GM10847 (cell line): ENCODE data around the gene GSG1.

Experiments used
- POLR2A ChIP-seq: IDR thresholded peaks from 2 replicates; pipeline ENCODE4 v1.6.1; 2011; ENCODE audit not compliant: insufficient read length; ENCODE audit errors: extremely low read depth

Gene GSG1

DNA sequence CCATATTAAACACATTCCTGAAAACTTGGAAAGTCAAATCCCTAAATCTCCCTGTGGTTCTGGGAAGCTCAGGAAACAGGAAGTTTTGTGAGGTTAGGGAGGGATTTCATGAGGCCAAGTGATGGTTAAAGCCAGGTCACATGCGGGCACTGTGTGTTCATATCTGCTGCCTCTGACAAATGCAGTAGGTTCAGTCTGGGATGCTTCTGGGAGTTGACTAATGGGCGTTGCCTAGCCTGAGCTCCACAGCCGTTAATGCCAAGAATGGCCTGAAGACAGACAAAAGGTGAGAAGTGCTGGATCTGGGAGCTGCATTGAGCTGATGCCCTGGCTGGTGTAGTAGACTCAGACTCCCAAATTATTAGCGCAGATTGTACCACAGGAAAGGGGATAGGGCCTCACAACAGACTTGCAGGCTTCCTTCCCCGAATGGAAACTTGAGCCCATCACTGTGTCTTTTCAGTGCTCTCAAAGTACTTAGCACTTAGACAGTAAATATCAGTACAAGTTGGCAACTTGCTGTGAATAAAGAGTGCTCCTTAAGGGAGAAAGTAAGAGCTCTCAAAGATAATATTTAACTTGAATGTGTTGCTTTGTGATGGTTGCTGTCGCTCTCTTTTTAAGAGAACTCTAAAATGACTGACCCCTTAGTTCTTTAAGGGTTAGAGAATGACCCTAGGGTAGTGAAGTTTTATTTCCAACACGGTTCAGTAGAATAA lies 17.3 kb downstream of the GSG1 start:
- TF ChIP-seq POLR2A = no peak

- no peak for TF ChIP-seq POLR2A
These were observed 18.4 kb downstream of the GSG1 start for GRCh38 chr12:13084898-13085640.

DNA sequence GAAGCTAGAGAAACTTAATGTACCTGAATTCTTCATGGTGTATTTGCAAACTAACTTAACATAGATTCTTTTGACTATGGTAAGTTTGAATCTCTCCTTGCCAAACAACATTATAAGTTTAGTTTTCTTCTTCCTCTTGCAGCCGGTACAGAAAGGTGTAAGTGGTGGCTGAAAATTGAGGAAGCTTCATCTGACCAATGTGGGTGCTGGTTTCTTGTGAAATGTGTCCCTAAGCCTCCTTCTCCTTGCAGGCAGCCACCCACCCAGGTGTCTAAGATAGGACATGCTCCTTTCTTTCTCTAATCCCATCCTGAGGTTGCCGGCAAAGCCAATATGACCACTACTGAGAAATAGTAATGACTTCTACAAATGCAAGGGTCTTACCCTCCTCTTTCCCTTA lies 20.6 kb downstream of the GSG1 start:
- TF ChIP-seq POLR2A = no peak

DNA sequence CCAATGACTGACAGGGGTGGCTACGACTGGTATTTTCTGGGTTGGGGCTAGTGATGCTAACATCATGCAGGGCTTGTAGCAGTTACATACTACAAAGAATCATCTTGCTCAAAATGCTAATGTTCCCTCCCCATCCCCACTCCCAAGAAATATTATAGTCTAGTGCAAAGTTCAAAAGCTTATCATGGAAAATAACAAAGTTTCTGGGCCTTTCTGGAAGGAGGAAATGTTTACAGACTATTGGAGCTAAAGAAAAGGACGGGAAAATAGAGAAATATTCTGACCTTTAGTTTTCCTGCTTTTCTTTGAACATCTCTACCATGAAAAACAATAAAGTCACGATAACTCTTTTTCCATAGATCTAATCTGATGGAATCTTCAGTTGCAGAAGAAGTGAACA lies 23.2 kb downstream of the GSG1 start:
- TF ChIP-seq POLR2A = no peak

GRCh38 chr12:13079440-13079906 lies 24.0 kb downstream of the GSG1 start:
- no peak for TF ChIP-seq POLR2A

DNA sequence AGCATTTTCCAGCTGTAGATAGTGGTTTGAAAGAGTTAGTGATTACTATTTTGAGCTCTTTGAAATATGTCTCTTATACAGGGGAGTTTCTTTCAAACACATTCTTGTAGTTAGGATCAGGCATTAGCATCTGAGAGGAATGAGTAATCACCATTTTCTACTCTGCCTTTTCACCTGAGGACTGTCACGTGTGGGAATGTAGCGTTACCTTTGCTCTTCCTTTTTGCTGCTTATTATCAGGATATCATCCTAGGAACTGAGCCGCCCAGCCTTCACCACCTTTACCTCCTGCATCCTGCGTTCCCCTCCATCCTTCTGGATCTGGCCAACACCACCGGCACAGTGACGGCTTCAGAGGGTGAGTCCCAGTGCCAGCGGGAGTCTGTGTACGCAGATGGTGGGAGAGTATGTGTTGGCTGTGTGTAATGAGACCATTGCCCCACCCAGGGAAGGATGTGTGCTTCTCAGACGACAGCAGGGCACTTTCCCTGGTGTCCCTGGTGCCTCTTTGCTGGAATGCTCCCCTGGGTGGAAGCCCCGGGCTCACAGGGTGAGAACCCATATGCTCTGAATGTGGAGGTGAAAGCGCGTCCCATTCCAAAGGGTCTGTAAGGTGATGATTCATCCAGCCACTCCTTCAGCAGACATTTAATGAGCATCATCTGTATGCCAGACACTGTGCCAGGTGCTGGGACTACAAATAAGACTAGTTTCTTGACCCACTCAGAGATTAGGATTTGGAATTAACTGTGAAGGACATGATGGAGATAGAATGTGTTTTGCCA lies 27.5 kb downstream of the GSG1 start:
- no peak for TF ChIP-seq POLR2A

- TF ChIP-seq POLR2A = no peak
These were observed 28.4 kb downstream of the GSG1 start for GRCh38 chr12:13075118-13075480.

DNA sequence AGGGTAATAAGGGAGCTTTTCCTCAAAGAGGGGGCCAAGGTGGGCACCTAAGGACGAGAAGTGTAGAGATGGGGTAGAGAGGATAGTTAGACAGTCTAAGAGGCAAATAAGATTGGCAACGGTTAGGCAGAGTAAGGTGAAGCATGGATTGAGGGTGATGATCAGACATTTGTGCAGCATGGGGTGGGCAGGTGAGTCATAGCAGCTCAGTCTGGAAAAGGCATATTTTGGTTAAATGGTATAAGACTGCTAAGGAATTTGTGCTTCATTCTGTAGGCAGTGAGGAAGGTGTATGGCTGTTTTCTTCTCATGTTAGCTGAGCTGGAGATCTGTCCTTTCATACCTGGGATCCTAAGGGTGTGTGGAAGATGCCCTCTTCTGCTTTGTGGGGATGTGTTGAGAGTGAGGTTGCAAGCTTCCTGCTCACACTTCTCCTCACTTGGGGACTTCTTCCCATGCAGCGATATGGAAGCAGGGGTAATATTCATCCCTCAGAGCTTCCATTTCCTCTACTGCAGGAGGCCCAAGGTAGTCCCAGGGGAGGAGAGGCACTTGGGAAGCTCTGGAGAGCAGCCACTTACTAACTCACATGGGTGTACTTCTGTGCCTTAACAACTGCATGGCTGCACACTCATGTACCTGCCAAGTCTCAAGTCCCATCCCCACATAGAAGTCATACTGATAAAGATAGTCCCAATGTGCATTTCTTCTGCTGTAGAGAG lies 28.9 kb downstream of the GSG1 start:
- no peak for TF ChIP-seq POLR2A

DNA sequence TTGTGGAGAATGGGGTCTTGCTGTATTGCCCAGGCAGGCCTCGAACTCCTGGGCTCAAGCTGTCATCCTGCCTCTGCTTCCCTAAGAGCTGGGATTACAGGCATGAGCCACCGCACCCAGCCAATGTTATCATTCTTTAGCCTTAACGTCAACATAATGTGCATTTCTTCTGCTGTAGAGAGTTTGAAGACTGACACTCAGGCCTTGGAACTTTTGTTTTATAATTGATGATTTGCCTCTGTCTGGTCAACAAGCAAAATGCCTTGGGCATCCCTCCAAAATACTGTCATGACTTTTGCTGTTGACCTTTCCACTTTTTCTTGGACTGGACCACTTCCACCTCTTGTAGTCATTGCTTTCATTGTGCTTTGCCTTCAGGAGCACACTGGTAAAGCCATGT lies 30.3 kb downstream of the GSG1 start:
- no peak for TF ChIP-seq POLR2A

GRCh38 chr12:13071305-13072280 lies 31.9 kb downstream of the GSG1 start:
- no peak for TF ChIP-seq POLR2A

DNA sequence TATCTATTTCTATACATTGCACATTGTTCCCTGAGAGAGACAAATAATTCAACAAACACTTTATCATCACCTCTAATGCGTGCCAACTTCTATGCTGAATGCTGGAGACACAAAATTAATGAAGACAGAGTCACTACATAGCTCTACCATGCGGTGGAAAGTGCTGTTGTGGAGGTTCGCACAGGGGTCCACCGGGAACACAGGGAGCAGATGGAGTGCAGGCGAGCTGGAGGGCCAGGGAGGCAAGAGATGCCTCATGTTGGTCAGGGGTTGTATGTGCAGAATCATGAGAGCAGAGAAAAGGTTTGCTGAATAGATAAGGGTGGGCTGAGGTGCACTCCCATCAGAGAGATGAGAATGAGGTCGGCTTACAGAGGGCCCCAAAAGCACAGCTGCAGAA lies 34.1 kb downstream of the GSG1 start:
- TF ChIP-seq POLR2A = no peak

DNA sequence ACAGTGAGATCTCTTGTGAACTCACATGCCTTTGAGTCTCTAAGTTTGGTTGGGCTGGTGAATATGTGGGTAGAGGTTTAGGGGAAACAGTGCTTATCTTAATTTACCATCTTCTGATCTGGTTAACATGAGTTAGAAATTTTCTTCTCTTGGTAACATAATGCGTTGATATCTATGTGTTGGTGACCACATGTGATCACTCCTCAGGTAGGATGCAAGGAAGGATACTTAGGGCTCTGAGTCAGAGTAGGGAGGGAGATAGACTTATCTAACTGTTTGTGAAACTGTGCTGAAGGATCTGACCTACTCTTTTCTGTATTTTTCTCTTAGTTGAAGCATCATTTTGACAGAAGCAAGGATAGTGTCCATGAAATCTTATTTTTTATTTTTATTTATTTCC lies 36.1 kb downstream of the GSG1 start:
- TF ChIP-seq POLR2A = no peak

DNA sequence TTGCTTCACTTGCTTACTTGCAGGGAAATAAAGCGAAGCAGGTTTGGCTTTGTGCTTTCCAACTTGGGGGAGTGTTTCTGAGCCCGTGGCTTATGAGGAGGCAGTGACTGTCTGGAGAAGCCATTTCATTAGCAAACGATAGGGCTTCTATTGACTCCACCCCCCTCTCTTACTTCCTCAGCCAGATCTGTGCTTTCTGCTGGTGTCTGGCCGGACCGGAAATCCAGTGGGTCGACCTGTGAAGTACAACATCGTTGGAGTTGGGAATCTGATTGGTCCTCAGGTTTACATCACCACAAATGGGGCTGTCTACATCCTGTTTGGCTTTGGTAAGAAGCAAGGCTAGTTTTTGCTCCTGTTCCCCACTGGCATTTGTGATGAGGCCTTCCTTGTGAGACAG lies 37.0 kb downstream of the GSG1 start:
- TF ChIP-seq POLR2A = no peak

DNA sequence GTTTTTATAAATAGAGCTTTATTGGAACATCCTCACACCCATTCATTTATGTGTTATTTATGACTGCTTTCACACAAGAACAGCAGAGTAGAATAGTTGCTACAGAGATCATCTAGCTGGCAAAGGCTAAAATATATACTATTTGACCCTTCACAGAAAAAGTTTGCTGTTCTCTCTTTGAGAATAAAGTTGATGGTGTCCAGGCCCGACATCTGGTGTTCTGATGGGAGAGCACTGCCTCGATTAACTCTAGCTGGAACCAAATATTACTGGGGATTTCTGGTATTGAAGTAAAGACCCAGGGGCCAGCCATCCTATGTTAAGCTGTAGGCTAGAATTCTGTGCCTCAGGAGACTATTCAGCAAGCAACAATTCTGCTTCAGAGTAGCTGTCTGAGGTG lies 37.5 kb downstream of the GSG1 start:
- no peak for TF ChIP-seq POLR2A
